GM18508 (cell line): ENCODE results near the gene LPP.

Experiments
- ATAC-seq: cut with Tn5 transposase; IDR thresholded peaks from one replicate; pipeline ENCODE4 v1.9.1; 2021; ENCODE audit warnings: moderate number of reproducible peaks; ENCODE audit not compliant: insufficient read depth, unreplicated experiment

The LPP gene

GRCh38 chr3:188266562-188267274 lies 112.8 kb downstream of the LPP start:
- ATAC-seq = no peak

GRCh38 chr3:188267790-188268335 lies 113.9 kb downstream of the LPP start:
- ATAC-seq = no peak

GRCh38 chr3:188268336-188268735 lies 114.4 kb downstream of the LPP start:
- ATAC-seq = no peak

- no peak for ATAC-seq
Measured at GRCh38 chr3:188269040-188269439, 115.1 kb downstream of the LPP start.

GRCh38 chr3:188270423-188270972 lies 116.5 kb downstream of the LPP start:
- ATAC-seq = no peak

GRCh38 chr3:188271226-188271914 lies 117.4 kb downstream of the LPP start:
- ATAC-seq = no peak

GRCh38 chr3:188272481-188273372 lies 118.8 kb downstream of the LPP start:
- no peak for ATAC-seq

GRCh38 chr3:188274249-188274915 lies 120.4 kb downstream of the LPP start:
- ATAC-seq = no peak

- ATAC-seq = no peak
Measured at GRCh38 chr3:188276375-188276774, 122.4 kb downstream of the LPP start.

- no peak for ATAC-seq
Measured at GRCh38 chr3:188278717-188279324, 124.9 kb downstream of the LPP start.

GRCh38 chr3:188279502-188280335 lies 125.8 kb downstream of the LPP start:
- ATAC-seq = no peak

GRCh38 chr3:188280627-188281026 lies 126.7 kb downstream of the LPP start:
- no peak for ATAC-seq

- ATAC-seq = no peak
Measured at GRCh38 chr3:188282871-188283270, 128.9 kb downstream of the LPP start.

GRCh38 chr3:188283347-188283746 lies 129.4 kb downstream of the LPP start:
- ATAC-seq = no peak

- no peak for ATAC-seq
Measured at GRCh38 chr3:188284455-188285212, 130.7 kb downstream of the LPP start.

- no peak for ATAC-seq
Measured at GRCh38 chr3:188286087-188286513, 132.1 kb downstream of the LPP start.

GRCh38 chr3:188287339-188287738 lies 133.4 kb downstream of the LPP start:
- no peak for ATAC-seq
